GM23338 (cell line): ENCODE measurements around the gene REEP1. TPM values are rescaled to one million over a fixed set of nuclear protein-coding genes. Genes with fewer than 3 reads are reported as not detected.

Source experiments
- ATAC-seq: fragments of 200-7000 bp; cut with Tn5 transposase; 3 replicates; pipeline ENCODE4 v1.9.1; 2020
- DNase-seq: peaks from one replicate; pipeline ENCODE4 v3.0.0-alpha.2; 2015; ENCODE audit warnings: low spot score
- H2AFZ ChIP-seq: fragments of 200-600 bp; sonication (generic); 2 replicates; pipeline ENCODE4 v1.8.0; 2016; ENCODE audit warnings: antibody characterized with exemption, mild to moderate bottlenecking, moderate library complexity
- H3F3A ChIP-seq: fragments of 200-600 bp; sonication (generic); replicated peaks from 2 replicates; pipeline ENCODE4 v1.8.0; 2017; ENCODE audit warnings: antibody characterized with exemption, mixed run types, low read depth
- H3K27ac ChIP-seq: fragments of 200-600 bp; sonication (generic); 2 replicates; pipeline ENCODE4 v1.6.1; 2016; ENCODE audit warnings: low read depth
- H3K27me3 ChIP-seq: fragments of 200-600 bp; sonication (generic); 2 replicates; pipeline ENCODE4 v1.8.0; 2016; ENCODE audit warnings: mild to moderate bottlenecking, mixed run types, moderate library complexity; ENCODE audit not compliant: insufficient read depth
- H3K36me3 ChIP-seq: fragments of 200-600 bp; sonication (generic); 2 replicates; pipeline ENCODE4 v1.8.0; 2016; ENCODE audit warnings: mild to moderate bottlenecking; ENCODE audit not compliant: insufficient read depth
- H3K4me1 ChIP-seq: fragments of 200-600 bp; sonication (generic); 2 replicates; pipeline ENCODE4 v1.8.0; 2016; ENCODE audit warnings: mild to moderate bottlenecking, moderate library complexity; ENCODE audit not compliant: insufficient read depth
- H3K4me2 ChIP-seq: fragments of 200-600 bp; sonication (generic); 2 replicates; pipeline ENCODE4 v1.7.1; 2017; ENCODE audit warnings: mixed run types
- H3K4me3 ChIP-seq: fragments of 200-600 bp; sonication (generic); 2 replicates; pipeline ENCODE4 v1.6.1; 2016; ENCODE audit warnings: mixed run types
- H3K79me2 ChIP-seq: fragments of 200-600 bp; sonication (generic); replicated peaks from 2 replicates; pipeline ENCODE4 v1.8.0; 2017; ENCODE audit warnings: mild to moderate bottlenecking; ENCODE audit not compliant: insufficient read depth
- H3K9me2 ChIP-seq: fragments of 200-600 bp; sonication (generic); 2 replicates; pipeline ENCODE4 v1.8.0; 2017; ENCODE audit not compliant: insufficient read depth
- H4K20me1 ChIP-seq: fragments of 200-600 bp; sonication (generic); replicated peaks from 2 replicates; pipeline ENCODE4 v1.8.0; 2017; ENCODE audit warnings: mild to moderate bottlenecking; ENCODE audit not compliant: insufficient read depth
- H3K27ac Mint-ChIP-seq: 2 replicates; pipeline ENCODE4 v1.8.0; 2020; ENCODE audit warnings: inconsistent platforms, mild to moderate bottlenecking, moderate library complexity, mixed read lengths
- H3K27me3 Mint-ChIP-seq: 3 replicates; pipeline ENCODE4 v1.8.0; 2022; ENCODE audit warnings: low read depth, mild to moderate bottlenecking, moderate library complexity, mixed read lengths, inconsistent platforms; ENCODE audit not compliant: insufficient read depth, poor library complexity
- H3K36me3 Mint-ChIP-seq: 3 replicates; pipeline ENCODE4 v1.8.0; 2021; ENCODE audit warnings: low read depth, mild to moderate bottlenecking, inconsistent platforms, moderate library complexity, mixed read lengths
- H3K4me1 Mint-ChIP-seq: 3 replicates; pipeline ENCODE4 v1.8.0; 2020; ENCODE audit warnings: mild to moderate bottlenecking, inconsistent platforms, mixed read lengths
- H3K4me3 Mint-ChIP-seq: 3 replicates; pipeline ENCODE4 v1.8.0; 2021; ENCODE audit warnings: moderate library complexity, mild to moderate bottlenecking, inconsistent platforms, mixed read lengths
- H3K9me3 Mint-ChIP-seq: 3 replicates; pipeline ENCODE4 v1.8.0; 2020; ENCODE audit warnings: moderate library complexity, mild to moderate bottlenecking, inconsistent platforms, mixed read lengths
- CREB1 ChIP-seq: fragments of 250-450 bp; sonication (Bioruptor Pico); IDR thresholded peaks from 2 replicates; pipeline ENCODE4 v1.5.0; 2020; ENCODE audit warnings: low read depth, mild to moderate bottlenecking, moderate library complexity
- EZH2 ChIP-seq: fragments of 200-600 bp; sonication (generic); IDR thresholded peaks from one replicate; pipeline ENCODE4 v1.8.0; 2017; ENCODE audit warnings: antibody characterized with exemption, mild to moderate bottlenecking, low read depth; ENCODE audit not compliant: unreplicated experiment
- EZH2phosphoT487 ChIP-seq: fragments of 200-600 bp; sonication (generic); IDR thresholded peaks from one replicate; pipeline ENCODE4 v1.8.1; 2018; ENCODE audit warnings: antibody characterized with exemption; ENCODE audit not compliant: unreplicated experiment
- JUNB ChIP-seq: IDR thresholded peaks from one replicate; pipeline ENCODE4 v1.6.1; 2016; ENCODE audit warnings: antibody characterized with exemption; ENCODE audit not compliant: unreplicated experiment
- POLR2AphosphoS5 ChIP-seq: IDR thresholded peaks from 2 replicates; pipeline ENCODE4 v1.6.1; 2016; ENCODE audit warnings: antibody characterized with exemption, low read depth
- STAT1 ChIP-seq: IDR thresholded peaks from one replicate; pipeline ENCODE4 v1.6.1; 2016; ENCODE audit warnings: antibody characterized with exemption; ENCODE audit not compliant: unreplicated experiment
- ZNF331 ChIP-seq: fragments of 250-450 bp; sonication (Bioruptor Pico); IDR thresholded peaks from 2 replicates; pipeline ENCODE4 v1.5.0; 2020; ENCODE audit warnings: low read depth, mild to moderate bottlenecking, moderate library complexity
- ZNF462 ChIP-seq: fragments of 250-450 bp; sonication (Bioruptor Pico); IDR thresholded peaks from 2 replicates; pipeline ENCODE4 v1.5.0; 2020; ENCODE audit warnings: mild to moderate bottlenecking, moderate library complexity
- polyA plus RNA-seq: library from polyadenylated mRNA; unstranded; fragments of >200 nt; fragmentation: Nextera tagmentation; extraction: Ambion mirVana; gene quantifications from 2 replicates; pipeline ENCODE4 v1.2.1, GENCODE V29; 2016
- total RNA-seq: library from RNA; depleted of rRNA; stranded (reverse); fragments of >200 nt; shearing (Covaris generic); gene quantifications from 2 replicates; pipeline ENCODE4 v1.2.3, GENCODE V29; 2014
- TF ChIP-seq, protein P1 (sequence below): IDR thresholded peaks from 2 replicates; pipeline ENCODE4 v1.6.1; 2016; ENCODE audit warnings: antibody characterized with exemption
- TF ChIP-seq, protein P2 (sequence below), 2 experiments: fragments of 200-600 bp in 1 of 2; sonication (generic) in 1 of 2; conservative IDR thresholded peaks; 2 replicates each; pipeline versions ENCODE4 v1.5.1 to v1.6.1; 2016 to 2017; ENCODE audit warnings: antibody characterized with exemption in 2 of 2, low read depth in 2 of 2, mild to moderate bottlenecking in 2 of 2, moderate library complexity in 1 of 2

Gene REEP1
- total and polyA plus RNA-seq, 2 experiments from 2014 or later = 1.6 to 1.8 TPM

GRCh38 chr2:86254576-86255538 lies 82.6 kb downstream of the REEP1 start (continued):
- TF ChIP-seq POLR2AphosphoS5 (no peak), CREB1 (CRISPR knock-in tag) (no peak), JUNB (no peak)
- TF ChIP-seq, protein P1, sequence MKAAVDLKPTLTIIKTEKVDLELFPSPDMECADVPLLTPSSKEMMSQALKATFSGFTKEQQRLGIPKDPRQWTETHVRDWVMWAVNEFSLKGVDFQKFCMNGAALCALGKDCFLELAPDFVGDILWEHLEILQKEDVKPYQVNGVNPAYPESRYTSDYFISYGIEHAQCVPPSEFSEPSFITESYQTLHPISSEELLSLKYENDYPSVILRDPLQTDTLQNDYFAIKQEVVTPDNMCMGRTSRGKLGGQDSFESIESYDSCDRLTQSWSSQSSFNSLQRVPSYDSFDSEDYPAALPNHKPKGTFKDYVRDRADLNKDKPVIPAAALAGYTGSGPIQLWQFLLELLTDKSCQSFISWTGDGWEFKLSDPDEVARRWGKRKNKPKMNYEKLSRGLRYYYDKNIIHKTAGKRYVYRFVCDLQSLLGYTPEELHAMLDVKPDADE = no peak
- TF ChIP-seq, protein P2, sequence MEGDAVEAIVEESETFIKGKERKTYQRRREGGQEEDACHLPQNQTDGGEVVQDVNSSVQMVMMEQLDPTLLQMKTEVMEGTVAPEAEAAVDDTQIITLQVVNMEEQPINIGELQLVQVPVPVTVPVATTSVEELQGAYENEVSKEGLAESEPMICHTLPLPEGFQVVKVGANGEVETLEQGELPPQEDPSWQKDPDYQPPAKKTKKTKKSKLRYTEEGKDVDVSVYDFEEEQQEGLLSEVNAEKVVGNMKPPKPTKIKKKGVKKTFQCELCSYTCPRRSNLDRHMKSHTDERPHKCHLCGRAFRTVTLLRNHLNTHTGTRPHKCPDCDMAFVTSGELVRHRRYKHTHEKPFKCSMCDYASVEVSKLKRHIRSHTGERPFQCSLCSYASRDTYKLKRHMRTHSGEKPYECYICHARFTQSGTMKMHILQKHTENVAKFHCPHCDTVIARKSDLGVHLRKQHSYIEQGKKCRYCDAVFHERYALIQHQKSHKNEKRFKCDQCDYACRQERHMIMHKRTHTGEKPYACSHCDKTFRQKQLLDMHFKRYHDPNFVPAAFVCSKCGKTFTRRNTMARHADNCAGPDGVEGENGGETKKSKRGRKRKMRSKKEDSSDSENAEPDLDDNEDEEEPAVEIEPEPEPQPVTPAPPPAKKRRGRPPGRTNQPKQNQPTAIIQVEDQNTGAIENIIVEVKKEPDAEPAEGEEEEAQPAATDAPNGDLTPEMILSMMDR (conservative IDR thresholded peaks at IDR 0.05; ENCODE audit: low read depth in 2 of 2) = no peak

- DNase-seq (no peak), ATAC-seq (no peak)
- H3K4me1 ChIP-seq = peaks cover 22% of the 10 kb centered on the region; the same call in 1 of the 2 replicates
- peaks cover 9% of the 10 kb centered on the region; the same call in 1 of the 2 replicates for H3K9me2 ChIP-seq
- Mint-ChIP-seq H3K27ac (no peak overlapping the region), H3K4me1 (peaks cover 40% of the 10 kb centered on the region), H3K4me3 (no peak overlapping the region), H3K9me3 (no peaks in the 10 kb centered on the region), H3K36me3 (no peaks in the 10 kb centered on the region), H3K27me3 (peaks cover 7% of the 10 kb centered on the region)
- H4K20me1 ChIP-seq = no peaks in the 10 kb centered on the region
- H3F3A ChIP-seq = no peaks in the 10 kb centered on the region
- 0 out of 2 replicates have a peak overlapping the region, but pooled peaks have one; percentile 34 for H3K4me2 ChIP-seq
- no peak overlapping the region; the same call in 1 of the 2 replicates for H2AFZ ChIP-seq
- no peak overlapping the region for H3K4me3 ChIP-seq
- H3K79me2 ChIP-seq = no peaks in the 10 kb centered on the region
- no peaks in the 10 kb centered on the region for H3K36me3 ChIP-seq
- TF ChIP-seq EZH2 (no peak), EZH2phosphoT487 (no peak), JUNB (no peak), ZNF462 (CRISPR knock-in tag) (no peak), CREB1 (CRISPR knock-in tag) (no peak), ZNF331 (CRISPR knock-in tag) (no peak), STAT1 (no peak)
- TF ChIP-seq, protein P1 = no peak
- H3K27ac ChIP-seq = no peak overlapping the region
- no peaks in the 10 kb centered on the region for H3K27me3 ChIP-seq
Measured at GRCh38 chr2:86253424-86253823, 84.0 kb downstream of the REEP1 start.
